Measurements from ENCODE around the gene TTC9. TPM values are rescaled to one million over a fixed set of nuclear protein-coding genes. Genes with fewer than 3 reads are reported as not detected.

Gene TTC9
- total RNA-seq, 1 experiment from 2014 or later: 26.2 TPM

DNA sequence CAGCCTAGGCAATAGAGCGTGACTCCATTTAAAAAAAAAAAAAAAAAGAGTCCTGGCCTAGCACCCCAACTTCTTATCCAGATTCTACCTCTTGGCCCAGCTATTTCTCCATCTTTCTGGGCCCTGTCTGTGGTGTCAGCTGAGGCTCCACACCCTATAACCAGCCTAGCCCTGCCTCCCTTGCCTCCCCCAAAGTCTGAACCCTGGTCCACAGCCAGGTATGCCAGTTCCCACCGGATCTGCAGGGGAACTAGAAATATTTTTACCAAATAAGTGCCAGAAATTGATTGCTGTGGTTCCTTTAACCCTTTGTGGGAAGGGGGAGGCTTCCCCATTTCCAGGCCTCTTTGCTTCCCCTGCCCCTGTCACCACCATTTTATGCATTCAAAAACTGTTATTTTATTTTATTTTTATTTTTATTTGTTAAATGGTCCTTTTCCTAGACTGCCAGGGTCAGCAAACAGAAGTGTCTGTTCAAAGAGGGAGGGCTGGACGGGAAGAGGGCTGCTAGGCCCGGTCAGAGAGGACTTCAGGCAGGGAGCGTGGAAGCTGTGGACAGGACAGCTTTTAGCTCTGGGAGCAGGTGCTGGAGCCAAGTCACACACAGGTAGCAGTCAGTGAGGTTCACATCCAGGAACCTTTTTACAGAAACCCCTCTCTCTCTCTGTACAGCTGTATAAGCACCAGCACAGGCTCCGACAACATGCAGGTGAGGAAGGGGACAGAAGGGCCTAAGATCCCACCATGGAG lies 23.2 kb downstream of the TTC9 start:
- ChIA-PET POLR2A (interaction anchor here (0.5 to 0.6 kb wide), 2 partner anchors 10 to 306 kb away, joined by 3 to 4 read pairs; no protein-coding TSS in a partner anchor), CTCF (interaction anchor here (1.1 kb wide), 1 partner anchor 48 kb away, joined by 3 read pairs; no protein-coding TSS in a partner anchor)
- Mint-ChIP-seq H3K9me3 (no peaks in the 10 kb centered on the region), H3K27me3 (ENCODE audit: low read depth) (no peaks in the 10 kb centered on the region), H3K27ac (peak overlapping the region; percentile 82), H3K4me1 (peaks cover 68% of the 10 kb centered on the region), H3K36me3 (peaks cover 51% of the 10 kb centered on the region), H3K4me3 (no peak overlapping the region; the same call in 1 of the 2 replicates)
- ATAC-seq (peak; percentile 11; the same call in 1 of the 2 replicates), DNase-seq (ENCODE audit: low spot score) (no peak)
- TF ChIP-seq, protein P1, sequence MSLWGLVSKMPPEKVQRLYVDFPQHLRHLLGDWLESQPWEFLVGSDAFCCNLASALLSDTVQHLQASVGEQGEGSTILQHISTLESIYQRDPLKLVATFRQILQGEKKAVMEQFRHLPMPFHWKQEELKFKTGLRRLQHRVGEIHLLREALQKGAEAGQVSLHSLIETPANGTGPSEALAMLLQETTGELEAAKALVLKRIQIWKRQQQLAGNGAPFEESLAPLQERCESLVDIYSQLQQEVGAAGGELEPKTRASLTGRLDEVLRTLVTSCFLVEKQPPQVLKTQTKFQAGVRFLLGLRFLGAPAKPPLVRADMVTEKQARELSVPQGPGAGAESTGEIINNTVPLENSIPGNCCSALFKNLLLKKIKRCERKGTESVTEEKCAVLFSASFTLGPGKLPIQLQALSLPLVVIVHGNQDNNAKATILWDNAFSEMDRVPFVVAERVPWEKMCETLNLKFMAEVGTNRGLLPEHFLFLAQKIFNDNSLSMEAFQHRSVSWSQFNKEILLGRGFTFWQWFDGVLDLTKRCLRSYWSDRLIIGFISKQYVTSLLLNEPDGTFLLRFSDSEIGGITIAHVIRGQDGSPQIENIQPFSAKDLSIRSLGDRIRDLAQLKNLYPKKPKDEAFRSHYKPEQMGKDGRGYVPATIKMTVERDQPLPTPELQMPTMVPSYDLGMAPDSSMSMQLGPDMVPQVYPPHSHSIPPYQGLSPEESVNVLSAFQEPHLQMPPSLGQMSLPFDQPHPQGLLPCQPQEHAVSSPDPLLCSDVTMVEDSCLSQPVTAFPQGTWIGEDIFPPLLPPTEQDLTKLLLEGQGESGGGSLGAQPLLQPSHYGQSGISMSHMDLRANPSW (CRISPR knock-in tag; conservative IDR thresholded peaks at IDR 0.05; ENCODE audit: low read depth): no peak

DNA sequence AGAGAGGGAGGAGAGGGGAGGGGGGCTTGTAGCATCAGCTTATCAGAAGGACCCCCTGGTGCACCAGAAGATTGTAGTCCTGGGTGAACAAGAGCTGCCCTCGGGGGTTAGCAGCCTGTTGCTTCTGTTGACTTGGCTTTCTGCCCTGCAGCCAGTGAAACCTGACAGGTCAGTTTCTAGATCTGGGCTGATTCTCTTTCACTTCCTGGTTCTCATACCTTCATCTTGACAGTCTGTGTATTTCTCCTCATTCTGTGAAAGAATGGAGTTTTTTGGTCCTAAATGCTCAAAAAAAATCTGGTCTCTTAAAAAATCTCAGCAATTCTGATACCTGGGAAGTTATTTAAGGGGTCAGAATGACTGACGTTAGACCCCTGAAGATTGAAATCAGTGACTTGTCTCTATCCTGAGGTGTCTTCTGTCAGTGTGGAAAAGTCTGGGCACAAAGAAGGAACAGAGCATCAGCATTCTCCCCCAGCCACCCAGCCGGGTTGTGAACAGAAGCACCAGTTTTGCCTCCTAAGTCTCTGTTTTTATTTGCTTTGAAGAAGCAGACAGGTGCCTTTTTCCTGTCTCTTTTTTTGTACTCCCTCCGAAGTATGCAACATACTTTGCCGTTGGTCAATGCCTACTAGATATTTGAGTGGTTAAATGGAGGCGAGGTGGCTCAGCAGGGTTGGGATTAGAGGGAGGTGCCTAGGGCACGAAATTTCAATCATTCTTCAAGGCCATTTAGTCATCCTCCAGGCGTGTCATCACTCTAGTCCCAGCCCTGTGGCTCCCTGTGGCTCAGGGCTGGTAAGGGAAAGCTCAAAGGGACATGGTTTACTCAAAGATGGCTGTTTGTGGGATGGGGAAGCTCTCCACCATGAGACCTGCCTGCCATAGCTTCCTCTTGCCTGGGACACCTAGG lies 24.0 kb downstream of the TTC9 start:
- TF ChIP-seq ZNF263 (CRISPR knock-in tag; IDR thresholded peaks at IDR 0.05; ENCODE audit: low read depth): no peak
- TF ChIP-seq TCF7 (CRISPR knock-in tag; IDR thresholded peaks at IDR 0.05; ENCODE audit: low read depth): no peak
- TF ChIP-seq, protein P2, sequence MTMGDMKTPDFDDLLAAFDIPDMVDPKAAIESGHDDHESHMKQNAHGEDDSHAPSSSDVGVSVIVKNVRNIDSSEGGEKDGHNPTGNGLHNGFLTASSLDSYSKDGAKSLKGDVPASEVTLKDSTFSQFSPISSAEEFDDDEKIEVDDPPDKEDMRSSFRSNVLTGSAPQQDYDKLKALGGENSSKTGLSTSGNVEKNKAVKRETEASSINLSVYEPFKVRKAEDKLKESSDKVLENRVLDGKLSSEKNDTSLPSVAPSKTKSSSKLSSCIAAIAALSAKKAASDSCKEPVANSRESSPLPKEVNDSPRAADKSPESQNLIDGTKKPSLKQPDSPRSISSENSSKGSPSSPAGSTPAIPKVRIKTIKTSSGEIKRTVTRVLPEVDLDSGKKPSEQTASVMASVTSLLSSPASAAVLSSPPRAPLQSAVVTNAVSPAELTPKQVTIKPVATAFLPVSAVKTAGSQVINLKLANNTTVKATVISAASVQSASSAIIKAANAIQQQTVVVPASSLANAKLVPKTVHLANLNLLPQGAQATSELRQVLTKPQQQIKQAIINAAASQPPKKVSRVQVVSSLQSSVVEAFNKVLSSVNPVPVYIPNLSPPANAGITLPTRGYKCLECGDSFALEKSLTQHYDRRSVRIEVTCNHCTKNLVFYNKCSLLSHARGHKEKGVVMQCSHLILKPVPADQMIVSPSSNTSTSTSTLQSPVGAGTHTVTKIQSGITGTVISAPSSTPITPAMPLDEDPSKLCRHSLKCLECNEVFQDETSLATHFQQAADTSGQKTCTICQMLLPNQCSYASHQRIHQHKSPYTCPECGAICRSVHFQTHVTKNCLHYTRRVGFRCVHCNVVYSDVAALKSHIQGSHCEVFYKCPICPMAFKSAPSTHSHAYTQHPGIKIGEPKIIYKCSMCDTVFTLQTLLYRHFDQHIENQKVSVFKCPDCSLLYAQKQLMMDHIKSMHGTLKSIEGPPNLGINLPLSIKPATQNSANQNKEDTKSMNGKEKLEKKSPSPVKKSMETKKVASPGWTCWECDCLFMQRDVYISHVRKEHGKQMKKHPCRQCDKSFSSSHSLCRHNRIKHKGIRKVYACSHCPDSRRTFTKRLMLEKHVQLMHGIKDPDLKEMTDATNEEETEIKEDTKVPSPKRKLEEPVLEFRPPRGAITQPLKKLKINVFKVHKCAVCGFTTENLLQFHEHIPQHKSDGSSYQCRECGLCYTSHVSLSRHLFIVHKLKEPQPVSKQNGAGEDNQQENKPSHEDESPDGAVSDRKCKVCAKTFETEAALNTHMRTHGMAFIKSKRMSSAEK (CRISPR knock-in tag; IDR thresholded peaks at IDR 0.05; ENCODE audit: borderline replicate concordance): no peak
- TF ChIP-seq, protein P3, sequence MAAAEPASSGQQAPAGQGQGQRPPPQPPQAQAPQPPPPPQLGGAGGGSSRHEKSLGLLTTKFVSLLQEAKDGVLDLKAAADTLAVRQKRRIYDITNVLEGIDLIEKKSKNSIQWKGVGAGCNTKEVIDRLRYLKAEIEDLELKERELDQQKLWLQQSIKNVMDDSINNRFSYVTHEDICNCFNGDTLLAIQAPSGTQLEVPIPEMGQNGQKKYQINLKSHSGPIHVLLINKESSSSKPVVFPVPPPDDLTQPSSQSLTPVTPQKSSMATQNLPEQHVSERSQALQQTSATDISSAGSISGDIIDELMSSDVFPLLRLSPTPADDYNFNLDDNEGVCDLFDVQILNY (CRISPR knock-in tag; IDR thresholded peaks at IDR 0.05): no peak
- TF ChIP-seq ZNF138 (CRISPR knock-in tag; conservative IDR thresholded peaks at IDR 0.05): no peak
- TF ChIP-seq ATF1 (CRISPR knock-in tag; IDR thresholded peaks at IDR 0.05): no peak
- TF ChIP-seq, protein P4, sequence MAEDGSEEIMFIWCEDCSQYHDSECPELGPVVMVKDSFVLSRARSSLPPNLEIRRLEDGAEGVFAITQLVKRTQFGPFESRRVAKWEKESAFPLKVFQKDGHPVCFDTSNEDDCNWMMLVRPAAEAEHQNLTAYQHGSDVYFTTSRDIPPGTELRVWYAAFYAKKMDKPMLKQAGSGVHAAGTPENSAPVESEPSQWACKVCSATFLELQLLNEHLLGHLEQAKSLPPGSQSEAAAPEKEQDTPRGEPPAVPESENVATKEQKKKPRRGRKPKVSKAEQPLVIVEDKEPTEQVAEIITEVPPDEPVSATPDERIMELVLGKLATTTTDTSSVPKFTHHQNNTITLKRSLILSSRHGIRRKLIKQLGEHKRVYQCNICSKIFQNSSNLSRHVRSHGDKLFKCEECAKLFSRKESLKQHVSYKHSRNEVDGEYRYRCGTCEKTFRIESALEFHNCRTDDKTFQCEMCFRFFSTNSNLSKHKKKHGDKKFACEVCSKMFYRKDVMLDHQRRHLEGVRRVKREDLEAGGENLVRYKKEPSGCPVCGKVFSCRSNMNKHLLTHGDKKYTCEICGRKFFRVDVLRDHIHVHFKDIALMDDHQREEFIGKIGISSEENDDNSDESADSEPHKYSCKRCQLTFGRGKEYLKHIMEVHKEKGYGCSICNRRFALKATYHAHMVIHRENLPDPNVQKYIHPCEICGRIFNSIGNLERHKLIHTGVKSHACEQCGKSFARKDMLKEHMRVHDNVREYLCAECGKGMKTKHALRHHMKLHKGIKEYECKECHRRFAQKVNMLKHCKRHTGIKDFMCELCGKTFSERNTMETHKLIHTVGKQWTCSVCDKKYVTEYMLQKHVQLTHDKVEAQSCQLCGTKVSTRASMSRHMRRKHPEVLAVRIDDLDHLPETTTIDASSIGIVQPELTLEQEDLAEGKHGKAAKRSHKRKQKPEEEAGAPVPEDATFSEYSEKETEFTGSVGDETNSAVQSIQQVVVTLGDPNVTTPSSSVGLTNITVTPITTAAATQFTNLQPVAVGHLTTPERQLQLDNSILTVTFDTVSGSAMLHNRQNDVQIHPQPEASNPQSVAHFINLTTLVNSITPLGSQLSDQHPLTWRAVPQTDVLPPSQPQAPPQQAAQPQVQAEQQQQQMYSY (CRISPR knock-in tag; IDR thresholded peaks at IDR 0.05): no peak
- no peak for TF ChIP-seq NFATC4 (CRISPR knock-in tag; IDR thresholded peaks at IDR 0.05)
- TF ChIP-seq ELF4 (CRISPR knock-in tag; IDR thresholded peaks at IDR 0.05; ENCODE audit: low read depth): no peak
- TF ChIP-seq ZNF396 (CRISPR knock-in tag; IDR thresholded peaks at IDR 0.05; ENCODE audit: borderline replicate concordance): no peak
- TF ChIP-seq, protein P5, sequence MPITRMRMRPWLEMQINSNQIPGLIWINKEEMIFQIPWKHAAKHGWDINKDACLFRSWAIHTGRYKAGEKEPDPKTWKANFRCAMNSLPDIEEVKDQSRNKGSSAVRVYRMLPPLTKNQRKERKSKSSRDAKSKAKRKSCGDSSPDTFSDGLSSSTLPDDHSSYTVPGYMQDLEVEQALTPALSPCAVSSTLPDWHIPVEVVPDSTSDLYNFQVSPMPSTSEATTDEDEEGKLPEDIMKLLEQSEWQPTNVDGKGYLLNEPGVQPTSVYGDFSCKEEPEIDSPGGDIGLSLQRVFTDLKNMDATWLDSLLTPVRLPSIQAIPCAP (CRISPR knock-in tag; IDR thresholded peaks at IDR 0.05): no peak
- TF ChIP-seq, protein P6, sequence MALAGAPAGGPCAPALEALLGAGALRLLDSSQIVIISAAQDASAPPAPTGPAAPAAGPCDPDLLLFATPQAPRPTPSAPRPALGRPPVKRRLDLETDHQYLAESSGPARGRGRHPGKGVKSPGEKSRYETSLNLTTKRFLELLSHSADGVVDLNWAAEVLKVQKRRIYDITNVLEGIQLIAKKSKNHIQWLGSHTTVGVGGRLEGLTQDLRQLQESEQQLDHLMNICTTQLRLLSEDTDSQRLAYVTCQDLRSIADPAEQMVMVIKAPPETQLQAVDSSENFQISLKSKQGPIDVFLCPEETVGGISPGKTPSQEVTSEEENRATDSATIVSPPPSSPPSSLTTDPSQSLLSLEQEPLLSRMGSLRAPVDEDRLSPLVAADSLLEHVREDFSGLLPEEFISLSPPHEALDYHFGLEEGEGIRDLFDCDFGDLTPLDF (CRISPR knock-in tag; IDR thresholded peaks at IDR 0.05): no peak
- no peak for TF ChIP-seq NR1H2 (CRISPR knock-in tag; IDR thresholded peaks at IDR 0.05)
- DNase-seq (ENCODE audit: low spot score) (no peak), ATAC-seq (peak; percentile 41)
- no peak overlapping the region for H3K4me3 Mint-ChIP-seq
- POLR2A ChIA-PET: interaction anchor here (0.5 kb wide), 1 partner anchor 11 kb away, joined by 3 read pairs; no protein-coding TSS in a partner anchor
- peaks cover 60% of the 10 kb centered on the region for H3K36me3 Mint-ChIP-seq
- peaks cover 60% of the 10 kb centered on the region for H3K4me1 Mint-ChIP-seq
- no peaks in the 10 kb centered on the region for H3K9me3 Mint-ChIP-seq
- peak overlapping the region; percentile 74 for H3K27ac Mint-ChIP-seq
- CTCF ChIA-PET: interaction anchor here (0.6 to 1.1 kb wide), 2 partner anchors 48 to 144 kb away, joined by 3 to 5 read pairs; no protein-coding TSS in a partner anchor
- no peaks in the 10 kb centered on the region for H3K27me3 Mint-ChIP-seq (ENCODE audit: low read depth)

Data from WTC11 (cell line).